Measurements from ENCODE around the gene SSX2.
"Not testable (repeated sequence)": the region's sequence is repeated elsewhere in the genome, so short reads cannot be mapped to it uniquely, and the experiment has no call there.

The SSX2 gene, protein sequence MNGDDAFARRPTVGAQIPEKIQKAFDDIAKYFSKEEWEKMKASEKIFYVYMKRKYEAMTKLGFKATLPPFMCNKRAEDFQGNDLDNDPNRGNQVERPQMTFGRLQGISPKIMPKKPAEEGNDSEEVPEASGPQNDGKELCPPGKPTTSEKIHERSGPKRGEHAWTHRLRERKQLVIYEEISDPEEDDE

GRCh38 chrX:52707078-52707477, at the start of gene SSX2:
TSS of gene SSX2 (minus strand) at chrX:52707178. CDS start at chrX:52705749, 1,429 bp downstream.
- not testable (repeated sequence) for DNase-seq

DNA sequence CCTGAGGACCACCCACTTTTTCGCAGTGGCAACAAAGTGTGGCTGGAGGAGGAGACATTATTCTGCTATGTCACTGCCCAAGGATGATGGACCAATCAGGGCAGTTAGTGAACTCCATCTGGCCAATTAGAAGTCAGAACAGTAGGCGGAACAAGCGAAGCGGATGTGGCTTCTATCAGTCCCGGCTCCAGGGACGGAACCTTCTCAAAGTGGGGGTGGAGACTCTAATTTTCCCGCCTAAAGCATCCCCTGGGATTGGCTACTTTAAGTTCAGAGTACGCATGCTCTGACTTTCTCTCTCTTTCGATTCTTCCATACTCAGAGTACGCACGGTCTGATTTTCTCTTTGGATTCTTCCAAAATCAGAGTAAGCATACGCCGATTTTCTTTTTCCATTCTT, 44.0 kb upstream of the SSX2 start, which contains the start of gene SSX2B:
TSS of gene SSX2B (plus strand) at position 301 of the 400 bp plus-strand sequence. CDS start 1,429 bp downstream, outside the sequence.
- DNase-seq = not testable (repeated sequence)

DNA sequence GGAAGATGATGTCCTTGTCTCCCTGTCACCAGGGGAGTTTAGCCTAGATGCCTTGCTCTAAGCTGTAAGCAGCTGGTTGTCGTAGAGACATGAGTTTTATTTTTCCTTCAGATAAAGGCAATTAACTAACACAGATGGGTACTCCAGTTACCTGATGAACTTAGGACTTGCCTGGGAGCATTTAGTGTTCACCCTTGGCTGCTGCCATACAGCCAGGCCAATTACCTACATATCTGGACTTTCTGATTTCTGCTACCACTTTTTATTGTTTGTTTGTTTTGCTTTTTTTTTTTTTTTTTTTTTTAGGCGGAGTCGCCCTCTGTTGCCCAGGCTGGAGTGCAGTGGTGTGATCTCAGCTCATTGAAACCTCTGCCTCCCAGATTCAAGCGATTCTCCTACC, 14.9 kb downstream of the SSX2 start:
- DNase-seq = not testable (repeated sequence)

- DNase-seq = not testable (repeated sequence)
These were observed 44.8 kb downstream of the SSX2 start for GRCh38 chrX:52662218-52662617.

GRCh38 chrX:52655475-52655874, 51.5 kb downstream of the SSX2 start:
- DNase-seq = not testable (repeated sequence)

- DNase-seq = not testable (repeated sequence)
These were observed 52.2 kb downstream of the SSX2 start, which contains the start of gene SSX7 for GRCh38 chrX:52654800-52655199. TSS of gene SSX7 (minus strand) at chrX:52654900. CDS start at chrX:52653472, 1,428 bp downstream.

GRCh38 chrX:52650676-52651075, 56.3 kb downstream of the SSX2 start:
- not testable (repeated sequence) for DNase-seq

- not testable (repeated sequence) for DNase-seq
These were observed 58.0 kb downstream of the SSX2 start for GRCh38 chrX:52648956-52649355.

All from NCI-H2029 treated with DMSO at 0.1 percent for 48 hours (cell line).